A549 (cell line): ENCODE data around the gene SOD2. TPM values are rescaled to one million over a fixed set of nuclear protein-coding genes. Genes with fewer than 3 reads are reported as not detected.

Experiments used
- ATAC-seq, 2 experiments: fragments of 200-7000 bp in 1 of 2; fragments of >200 bp in 1 of 2; cut with Nextera tagmentation in 1 of 2; cut with Tn5 transposase in 1 of 2; 3 replicates each; pipeline versions ENCODE4 v1.8.0 to v1.9.1; 2018 to 2020; ENCODE audit warnings: mild to moderate bottlenecking in 1 of 2, moderate library complexity in 1 of 2
- CTCF ChIA-PET: fragments of 300-600 bp; sonication (Branson Sonifier 250); formaldehyde crosslinking; extraction: SDS; loops from one replicate; lab custom pipeline; 2021; ENCODE audit warnings: antibody characterized with exemption, inconsistent platforms; lab: Yijun Ruan, JAX
- POLR2A ChIA-PET: fragments of 350-600 bp; formaldehyde crosslinking; extraction: SDS; loops from one replicate; lab custom pipeline; 2021; ENCODE audit warnings: antibody characterized with exemption, inconsistent platforms; lab: Yijun Ruan, JAX
- DNase-seq, 2 experiments: peaks; one replicate each; pipeline versions ENCODE4 v3.0.0 to v3.0.0-alpha.2; 2011 to 2016; ENCODE audit warnings: low read depth in 1 of 2, low spot score in 1 of 2
- FAIRE-seq: peaks from 2 replicates; lab custom pipeline; 2011; peaks lifted over from hg19 to GRCh38; lab: Jason Lieb, UNC
- H3K27ac ChIP-seq, 2 experiments: fragments of >200 bp; sonication (Bioruptor Twin); formaldehyde crosslinking; 3 replicates each; pipeline ENCODE4 v1.5.1; 2016 to 2017
- H3K4me1 ChIP-seq: fragments of >200 bp; sonication (Bioruptor Twin); formaldehyde crosslinking; 3 replicates; pipeline ENCODE4 v1.6.1; 2016
- H3K4me2 ChIP-seq: fragments of >200 bp; sonication (Bioruptor Twin); formaldehyde crosslinking; 3 replicates; pipeline ENCODE4 v1.6.1; 2016
- H3K4me3 ChIP-seq: fragments of >200 bp; sonication (Bioruptor Twin); formaldehyde crosslinking; 3 replicates; pipeline ENCODE4 v1.5.1; 2016
- H3K9me3 ChIP-seq: fragments of >200 bp; sonication (Bioruptor Twin); formaldehyde crosslinking; 3 replicates; pipeline ENCODE4 v1.6.1; 2016
- BCL3 ChIP-seq: fragments of >200 bp; sonication (Bioruptor Twin); formaldehyde crosslinking; IDR thresholded peaks from 3 replicates; pipeline ENCODE4 v1.6.1; 2016
- CEBPB ChIP-seq, 2 experiments: fragments of >200 bp in 1 of 2; sonication (Bioruptor Twin) in 1 of 2; formaldehyde crosslinking in 1 of 2; IDR thresholded peaks; 2 replicates each; pipeline ENCODE4 v1.6.1; 2012 to 2016
- CHD2 ChIP-seq: fragments of 150-350 bp; IDR thresholded peaks from 2 replicates; pipeline ENCODE4 v1.6.1; 2014; ENCODE audit warnings: low read length; ENCODE audit not compliant: partially characterized antibody
- CHD4 ChIP-seq: fragments of 200-600 bp; sonication (generic); IDR thresholded peaks from 2 replicates; pipeline ENCODE4 v1.6.1; 2016; ENCODE audit warnings: antibody characterized with exemption, mild to moderate bottlenecking, borderline replicate concordance
- CTCF ChIP-seq: fragments of >200 bp; sonication (Bioruptor Twin); formaldehyde crosslinking; IDR thresholded peaks from 3 replicates; pipeline ENCODE4 v1.5.1; 2016
- E2F6 ChIP-seq: IDR thresholded peaks from 2 replicates; pipeline ENCODE4 v1.6.1; 2012; ENCODE audit warnings: low read depth, borderline replicate concordance
- EHF ChIP-seq: fragments of 250-450 bp; sonication (Bioruptor Pico); IDR thresholded peaks from 2 replicates; pipeline ENCODE4 v1.5.0; 2020; ENCODE audit warnings: mild to moderate bottlenecking
- EHMT2 ChIP-seq: fragments of 200-600 bp; sonication (generic); IDR thresholded peaks from 2 replicates; pipeline ENCODE4 v1.6.1; 2016; ENCODE audit warnings: antibody characterized with exemption, low read depth, mild to moderate bottlenecking, moderate library complexity
- ELK1 ChIP-seq: fragments of 150-350 bp; IDR thresholded peaks from 2 replicates; pipeline ENCODE4 v1.6.1; 2014; ENCODE audit warnings: low read depth, mild to moderate bottlenecking, low read length
- EP300 ChIP-seq, 2 experiments: fragments of >200 bp; sonication (Bioruptor Twin); formaldehyde crosslinking; IDR thresholded peaks; 2 replicates in 1 of 2; 3 replicates in 1 of 2; pipeline ENCODE4 v1.6.1; 2016 to 2017
- FOSL2 ChIP-seq, 2 experiments: fragments of 450-650 bp in 1 of 2; fragments of >200 bp in 1 of 2; sonication (Bioruptor Twin) in 1 of 2; formaldehyde crosslinking; IDR thresholded peaks; 2 replicates each; pipeline versions ENCODE4 v1.5.0 to v1.6.1; 2016 to 2020; ENCODE audit warnings: mild to moderate bottlenecking in 1 of 2, moderate library complexity in 1 of 2
- GATA3 ChIP-seq: IDR thresholded peaks from 2 replicates; pipeline ENCODE4 v1.6.1; 2012; ENCODE audit warnings: borderline replicate concordance
- HES2 ChIP-seq: fragments of >200 bp; sonication (Bioruptor Twin); formaldehyde crosslinking; IDR thresholded peaks from 2 replicates; pipeline ENCODE4 v1.6.1; 2016
- HEYL ChIP-seq: fragments of 250-450 bp; sonication (Bioruptor Pico); IDR thresholded peaks from 2 replicates; pipeline ENCODE4 v1.8.0; 2021; ENCODE audit warnings: mild to moderate bottlenecking, moderate library complexity
- JUN ChIP-seq, 2 experiments: fragments of >200 bp; sonication (Bioruptor Twin); formaldehyde crosslinking; IDR thresholded peaks; 2 replicates in 1 of 2; 3 replicates in 1 of 2; pipeline ENCODE4 v1.6.1; 2016 to 2017
- JUNB ChIP-seq: fragments of >200 bp; sonication (Bioruptor Twin); formaldehyde crosslinking; IDR thresholded peaks from 2 replicates; pipeline ENCODE4 v1.6.1; 2016
- KDM1A ChIP-seq: fragments of 200-600 bp; sonication (generic); IDR thresholded peaks from 2 replicates; pipeline ENCODE4 v1.6.1; 2016; ENCODE audit warnings: low read depth, mild to moderate bottlenecking
- KDM5A ChIP-seq: fragments of 200-600 bp; sonication (generic); IDR thresholded peaks from 2 replicates; pipeline ENCODE4 v1.6.1; 2016; ENCODE audit warnings: antibody characterized with exemption, mild to moderate bottlenecking
- MAFK ChIP-seq: fragments of 450-650 bp; IDR thresholded peaks from 2 replicates; pipeline ENCODE4 v1.6.1; 2014; ENCODE audit not compliant: partially characterized antibody
- MYC ChIP-seq: IDR thresholded peaks from 2 replicates; pipeline ENCODE4 v1.6.1; 2012; ENCODE audit warnings: mild to moderate bottlenecking, inconsistent platforms, low read length, improper control_type of control experiment, borderline replicate concordance
- NR3C1 ChIP-seq: fragments of >200 bp; sonication (Bioruptor Twin); formaldehyde crosslinking; IDR thresholded peaks from 3 replicates; pipeline ENCODE4 v1.6.1; 2017
- PBX3 ChIP-seq: IDR thresholded peaks from 2 replicates; pipeline ENCODE4 v1.6.1; 2012
- RCOR1 ChIP-seq: fragments of 150-350 bp; IDR thresholded peaks from 2 replicates; pipeline ENCODE4 v1.6.1; 2014; ENCODE audit warnings: antibody characterized with exemption, low read length, low read depth
- SREBF2 ChIP-seq: fragments of 450-650 bp; IDR thresholded peaks from 2 replicates; pipeline ENCODE4 v1.6.1; 2014; ENCODE audit warnings: mild to moderate bottlenecking, moderate library complexity
- TFCP2L1 ChIP-seq: fragments of 250-450 bp; sonication (Bioruptor Pico); IDR thresholded peaks from 2 replicates; pipeline ENCODE4 v1.5.0; 2021; ENCODE audit warnings: mild to moderate bottlenecking
- ZC3H11A ChIP-seq: fragments of 450-650 bp; IDR thresholded peaks from 2 replicates; pipeline ENCODE4 v1.6.1; 2014; ENCODE audit warnings: antibody characterized with exemption, mild to moderate bottlenecking
- ZNF302 ChIP-seq: fragments of 250-450 bp; sonication (Bioruptor Pico); IDR thresholded peaks from 2 replicates; pipeline ENCODE4 v1.9.0; 2021; ENCODE audit warnings: inconsistent platforms, mild to moderate bottlenecking, moderate library complexity
- ZSCAN20 ChIP-seq: fragments of 250-450 bp; sonication (Bioruptor Pico); IDR thresholded peaks from 2 replicates; pipeline ENCODE4 v1.8.0; 2022; ENCODE audit warnings: mild to moderate bottlenecking, moderate library complexity
- WGBS: methylation state at CpG from one replicate; pipeline ENCODE4 v1.1.6; 2017; ENCODE audit errors: missing lambda C conversion rate; 5-methylcytosine and 5-hydroxymethylcytosine counted together
- polyA plus RNA-seq, 4 experiments: library from polyadenylated mRNA; depleted of rRNA in 3 of 4; stranded (reverse); fragments of >200 nt; fragmentation: RNase III in 1 of 4; extraction: RNeasy Plus Mini Kit Qiagen cat#74134 plus additional on column Dnase treatment in 1 of 4; gene quantifications; 2 replicates in 3 of 4; 3 replicates in 1 of 4; pipeline ENCODE4 v1.2.3, GENCODE V29; 2011 to 2017

The SOD2 gene
- polyA plus RNA-seq, 2 of the 4 experiments (the other 2 are of a cell fraction): 34.8 to 81.0 TPM

GRCh38 chr6:159701413-159701999, 8.5 kb upstream of the SOD2 start:
- Histone ChIP-seq H3K4me1 (peaks cover 23% of the 10 kb centered on the region), H3K4me3 (no peak overlapping the region), H3K4me2 (peak overlapping the region; percentile 39), H3K9me3 (no peaks in the 10 kb centered on the region), H3K27ac (peak overlapping the region; percentile 70 to 88)
- TF ChIP-seq CTCF (no peak), CEBPB (IDR thresholded peaks at IDR 0.05) (peak; percentile 92 to 94), TFCP2L1 (CRISPR knock-in tag) (no peak), KDM1A (no peak), GATA3 (peak; percentile 41; the same call in 1 of the 2 replicates), JUNB (peak; percentile 87), HES2 (peak; percentile 67; the same call in 1 of the 2 replicates), EHMT2 (no peak), EP300 (IDR thresholded peaks at IDR 0.05) (peak in 1 of 2 experiments; percentile 51; a peak in 1 of 5 replicates), JUN (IDR thresholded peaks at IDR 0.05) (peak; percentile 56 to 71; a peak in 2 of 5 replicates), FOSL2 (IDR thresholded peaks at IDR 0.05) (peak; percentile 83), FOSL2 (CRISPR knock-in tag; IDR thresholded peaks at IDR 0.05) (peak; percentile 95), ZNF302 (CRISPR knock-in tag) (no peak), BCL3 (0 out of 3 replicates have a peak, but pooled peaks have one; percentile 47)
- WGBS: 41% methylated on average over 7 of the region's 7 CpGs
- ChIA-PET CTCF (interaction anchor here (0.7 to 1.2 kb wide), 4 partner anchors 19 to 835 kb away, joined by 3 to 5 read pairs (median 4); no protein-coding TSS in a partner anchor), POLR2A (interaction anchor here (0.7 to 1.7 kb wide), 6 partner anchors 9 to 88 kb away, joined by 3 to 7 read pairs (median 4); partner anchors contain the start of genes SOD2, TCP1 and WTAP)
- FAIRE-seq: no peak
- peak; percentile 49 to 61 for DNase-seq
- peak; percentile 87 to 93 for ATAC-seq

GRCh38 chr6:159700970-159701369, 7.9 kb upstream of the SOD2 start:
- CTCF ChIA-PET: interaction anchor here (0.7 to 1.1 kb wide), 3 partner anchors 10 to 836 kb away, joined by 3 to 8 read pairs (median 3); no protein-coding TSS in a partner anchor
- peaks cover 23% of the 10 kb centered on the region for H3K4me1 ChIP-seq
- TF ChIP-seq EHF (no peak), E2F6 (no peak), CHD4 (no peak), RCOR1 (no peak), ZC3H11A (no peak), GATA3 (no peak), NR3C1 (no peak), KDM5A (no peak), CHD2 (no peak), MAFK (no peak), HEYL (CRISPR knock-in tag) (no peak), MYC (no peak), EP300 (IDR thresholded peaks at IDR 0.05) (no peak), ZSCAN20 (no peak), HES2 (no peak), ELK1 (no peak), PBX3 (no peak), SREBF2 (no peak)
- FAIRE-seq (no peak), ATAC-seq (peak; percentile 34 to 57; a peak in 3 of 6 replicates), DNase-seq (no peak)
- H3K9me3 ChIP-seq: no peaks in the 10 kb centered on the region
- no peak overlapping the region for H3K4me3 ChIP-seq
- H3K4me2 ChIP-seq: peak overlapping the region; percentile 39
- peak overlapping the region; percentile 70 to 88 for H3K27ac ChIP-seq
- 80% methylated on average over 1 of the region's 1 CpG for WGBS
- POLR2A ChIA-PET: interaction anchor here (0.7 to 2.0 kb wide), 6 partner anchors 9 to 89 kb away, joined by 3 to 7 read pairs (median 4); partner anchors contain the start of genes SOD2, TCP1 and WTAP
